GM04503 (cell line): ENCODE measurements around the gene ZC3H14.

Source experiments
- DNase-seq: peaks from one replicate; pipeline ENCODE4 v3.0.0-alpha.2; 2012; ENCODE audit warnings: low read depth

ZC3H14 gene

GRCh38 chr14:88607829-88608228 is 45.0 kb downstream of the ZC3H14 start:
- no peak for DNase-seq

GRCh38 chr14:88611878-88612277 is 49.0 kb downstream of the ZC3H14 start:
- DNase-seq, result no peak

DNA sequence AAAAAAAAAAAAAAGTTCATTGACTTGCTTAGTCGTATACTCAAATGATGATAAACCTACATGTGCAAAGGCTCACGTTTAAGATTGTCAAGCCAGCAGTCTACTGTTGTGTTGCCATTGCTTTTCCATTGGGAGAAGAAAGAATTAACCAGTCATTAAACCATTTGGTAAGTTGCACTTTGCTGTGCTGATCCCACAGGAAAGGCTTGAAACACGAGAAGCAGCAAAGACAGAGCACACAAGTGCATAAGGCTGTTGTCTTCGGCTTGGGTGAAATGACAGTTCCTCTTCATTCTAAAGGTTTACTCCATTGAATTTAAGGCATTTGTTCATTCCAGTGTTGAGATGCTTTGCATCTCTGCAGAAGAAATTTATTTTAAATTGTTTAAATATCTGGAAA is 50.1 kb downstream of the ZC3H14 start:
- no peak for DNase-seq

DNA sequence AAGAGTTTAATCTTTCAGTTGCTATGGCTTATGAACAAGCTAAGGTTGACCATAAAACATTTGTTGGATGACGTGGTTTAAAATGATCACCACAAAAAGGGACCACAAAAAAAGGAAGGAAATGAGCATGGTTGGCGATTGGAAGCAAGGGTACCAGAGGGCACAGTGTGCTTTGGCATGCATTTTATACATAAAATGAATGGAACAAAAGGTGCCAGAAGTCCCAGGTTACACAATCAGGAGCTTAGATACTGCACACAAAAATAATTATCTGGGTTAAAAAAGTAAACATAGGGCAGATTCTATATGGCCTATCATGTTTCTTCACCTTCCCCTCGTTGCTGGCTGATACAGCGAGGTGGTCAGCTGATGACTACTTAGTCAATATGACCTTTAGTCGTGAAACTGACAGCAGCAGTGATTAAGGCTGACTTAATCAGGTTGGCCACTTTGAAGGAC is 50.7 kb downstream of the ZC3H14 start:
- DNase-seq, result no peak

GRCh38 chr14:88614218-88614907 is 51.5 kb downstream of the ZC3H14 start:
- peak; percentile 35 for DNase-seq

DNA sequence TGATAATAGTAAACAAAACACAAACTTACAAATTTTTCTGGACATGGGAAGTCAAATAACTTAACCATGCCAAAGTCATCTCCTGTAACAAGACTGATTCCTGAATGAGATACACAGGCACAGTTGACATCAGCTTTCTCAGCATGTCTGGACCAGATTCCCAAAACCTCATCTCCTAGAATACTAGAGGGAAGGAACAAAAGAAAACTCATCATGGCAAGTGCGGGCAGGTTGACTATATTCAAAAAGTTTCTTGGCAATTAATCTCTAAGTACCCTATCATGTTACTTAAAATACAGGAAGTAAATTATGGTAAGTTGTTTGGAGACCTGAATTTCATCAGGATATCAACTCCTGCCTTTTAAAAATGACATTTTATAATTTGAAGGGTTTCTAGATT is 53.9 kb downstream of the ZC3H14 start:
- DNase-seq, result no peak

GRCh38 chr14:88617479-88617878 is 54.6 kb downstream of the ZC3H14 start:
- no peak for DNase-seq

DNA sequence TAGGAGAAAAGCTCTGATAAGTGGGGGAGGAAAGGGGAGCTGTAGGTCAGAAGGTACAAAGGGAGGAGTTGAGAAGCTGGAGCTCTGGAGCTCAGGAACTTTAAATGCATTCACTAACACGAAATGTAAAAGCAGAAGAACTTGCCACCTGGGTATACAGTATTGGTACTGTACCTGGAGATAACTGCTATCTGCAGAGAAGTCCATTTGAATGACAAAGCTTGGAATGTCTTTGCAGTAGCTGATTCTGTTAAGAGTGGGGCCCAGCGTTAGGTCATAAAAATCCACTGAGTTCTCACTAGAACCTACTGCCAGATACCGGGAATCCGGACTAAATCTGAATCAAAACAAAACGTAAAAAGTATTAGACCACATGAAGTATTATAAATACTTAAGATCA is 55.6 kb downstream of the ZC3H14 start:
- DNase-seq, result no peak

GRCh38 chr14:88621100-88621499 is 58.3 kb downstream of the ZC3H14 start:
- DNase-seq, result no peak

DNA sequence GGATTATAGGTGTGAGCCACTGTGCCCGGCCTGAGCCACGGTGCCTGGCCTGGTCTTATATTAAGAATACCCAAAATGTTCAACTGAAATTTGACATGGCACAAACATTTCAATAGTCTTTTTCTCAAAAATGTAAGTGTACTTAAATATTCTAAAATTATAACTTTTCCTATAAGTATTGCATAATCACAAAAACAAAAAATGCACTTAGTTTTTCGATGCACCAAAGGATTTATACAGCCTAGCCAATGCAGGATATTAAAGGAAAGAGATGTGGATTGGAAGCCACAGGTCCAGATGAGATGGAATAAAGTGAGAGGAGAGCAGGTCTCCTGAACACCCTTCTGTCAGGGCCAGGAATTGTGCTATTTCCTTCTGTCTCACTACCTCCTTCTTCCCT is 62.8 kb downstream of the ZC3H14 start:
- DNase-seq, result no peak

DNA sequence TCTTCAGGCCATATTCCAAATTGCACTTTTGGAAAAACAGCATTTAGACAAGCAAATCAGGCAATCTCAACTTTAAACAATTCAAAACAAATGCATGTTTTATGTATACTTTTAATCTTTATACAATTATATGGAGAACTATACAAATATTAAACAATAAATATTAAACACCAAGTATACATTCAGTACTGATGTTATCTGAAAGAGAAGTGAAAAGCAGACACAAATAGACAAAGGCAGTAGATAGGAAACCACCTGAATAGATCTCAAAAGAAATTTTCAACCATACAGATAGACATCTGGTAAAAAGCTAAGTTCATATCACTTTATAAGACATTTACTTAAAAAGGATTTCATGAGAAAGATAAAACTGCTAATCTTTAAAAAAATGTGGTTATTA is 65.2 kb downstream of the ZC3H14 start:
- no peak for DNase-seq

- no peak for DNase-seq
Observed at GRCh38 chr14:88628462-88628861, 65.6 kb downstream of the ZC3H14 start.

GRCh38 chr14:88630565-88630964 is 67.7 kb downstream of the ZC3H14 start:
- DNase-seq, result no peak

- no peak for DNase-seq
Observed at GRCh38 chr14:88631091-88631490, 68.3 kb downstream of the ZC3H14 start.

DNA sequence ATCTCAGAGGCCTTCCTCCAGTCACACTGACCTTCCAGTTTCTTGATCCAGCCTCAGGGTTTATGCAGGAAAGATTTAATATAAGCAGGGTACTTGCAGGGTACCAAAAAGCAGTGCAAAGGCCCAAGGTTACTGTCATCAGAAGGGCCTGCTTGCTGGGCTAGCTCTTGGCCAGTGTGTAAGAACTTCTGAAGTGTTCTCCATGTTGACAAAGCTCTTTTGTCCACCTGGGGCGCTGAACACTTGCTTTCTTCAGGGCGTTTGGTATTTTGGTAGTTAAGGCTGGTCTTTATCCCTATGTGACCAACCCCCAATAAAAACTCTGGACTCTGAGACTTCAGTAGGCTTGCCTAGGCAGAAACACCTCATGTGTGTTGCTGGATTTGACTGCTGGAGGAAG is 69.7 kb downstream of the ZC3H14 start:
- no peak for DNase-seq

- no peak for DNase-seq
Observed at GRCh38 chr14:88639221-88639620, 76.4 kb downstream of the ZC3H14 start.

DNA sequence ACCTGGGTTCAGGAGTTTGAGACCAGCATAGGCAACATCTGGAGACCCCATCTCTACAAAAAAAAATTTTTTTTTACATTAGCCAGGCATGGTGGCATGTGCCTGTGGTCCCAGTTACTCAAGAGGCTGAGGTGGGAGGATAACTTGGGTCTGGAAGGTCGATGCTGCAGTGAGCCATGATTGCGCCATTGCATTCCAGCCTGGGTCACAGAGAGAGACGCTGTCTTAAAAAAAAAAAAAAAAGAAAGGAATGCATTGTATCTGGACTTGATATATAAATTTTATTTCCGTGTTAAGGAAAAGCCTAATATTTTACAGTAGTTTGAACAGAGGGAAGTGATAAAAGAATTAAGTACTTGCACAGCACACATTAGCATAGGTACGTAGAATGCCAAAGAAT is 97.2 kb downstream of the ZC3H14 start:
- no peak for DNase-seq

DNA sequence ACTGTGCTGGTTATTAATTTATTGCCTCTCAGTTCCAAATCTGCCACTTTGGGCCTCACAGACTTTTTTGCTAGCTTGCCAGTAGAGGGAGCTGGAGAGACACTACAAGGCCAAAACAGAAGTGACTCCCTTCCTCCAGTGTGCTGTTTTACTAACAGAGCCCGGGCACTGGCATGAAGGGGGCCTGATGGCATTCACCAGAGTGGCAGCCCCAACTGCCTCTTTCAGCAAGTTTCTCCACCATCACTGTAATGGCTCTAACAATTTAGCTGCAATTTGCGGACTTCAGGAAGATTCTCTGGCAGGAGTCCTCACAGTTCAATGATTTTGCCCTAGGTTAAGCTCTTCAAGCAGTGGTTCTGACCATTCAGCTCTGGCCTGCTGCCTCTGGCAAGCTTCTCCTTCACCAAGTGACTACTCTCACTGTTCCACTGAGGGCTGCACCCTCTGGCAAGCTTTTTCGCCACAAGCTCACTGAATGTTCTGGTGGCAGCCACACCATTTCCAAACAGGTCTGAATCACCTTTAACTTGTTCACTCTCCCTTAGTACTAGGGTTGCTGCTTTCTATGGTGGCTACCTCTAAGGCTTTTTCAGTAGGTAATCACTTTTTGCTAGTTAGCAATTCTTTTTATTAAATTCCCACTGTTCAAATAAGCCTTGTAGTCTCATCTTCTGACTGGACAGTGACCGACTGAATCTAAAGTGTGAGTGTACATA is 104.9 kb downstream of the ZC3H14 start:
- DNase-seq, result peak; percentile 26

DNA sequence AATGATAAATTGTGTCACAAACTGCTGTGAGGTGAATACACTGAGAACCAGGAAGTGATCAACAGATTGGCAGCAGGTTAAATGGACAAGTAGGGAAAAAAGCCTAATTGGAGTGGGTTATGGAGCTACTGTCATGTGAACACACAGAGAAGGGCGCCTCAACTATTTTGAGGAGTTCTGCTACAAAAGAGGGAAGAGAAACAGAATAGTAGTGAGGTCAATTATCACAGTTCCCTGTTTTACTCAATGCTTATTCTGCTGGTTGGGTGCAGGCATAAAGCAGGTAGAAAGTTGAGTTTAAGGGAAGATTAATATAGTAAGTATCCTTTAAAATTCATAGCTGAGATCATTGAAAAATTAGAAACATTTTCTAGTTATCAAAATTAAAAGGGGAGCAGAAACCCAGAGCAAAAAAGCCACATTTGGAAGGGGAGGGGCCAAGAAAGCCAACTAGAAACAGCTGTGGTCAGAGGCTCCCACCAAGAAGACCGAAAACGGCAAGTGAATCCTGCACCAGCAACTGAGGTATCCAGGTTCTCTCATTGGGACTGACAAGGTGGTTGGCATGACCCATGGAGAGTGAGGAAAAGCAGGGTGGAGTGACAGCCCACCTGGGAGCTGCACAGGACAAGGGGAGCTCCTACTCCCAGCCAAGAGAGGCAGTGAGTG is 105.7 kb downstream of the ZC3H14 start:
- DNase-seq, result no peak

- no peak for DNase-seq
Observed at GRCh38 chr14:88669346-88669745, 106.5 kb downstream of the ZC3H14 start.
